HepG2 (cell line): ENCODE results near the gene GCLM. TPM values are rescaled to one million over a fixed set of nuclear protein-coding genes. Genes with fewer than 3 reads are reported as not detected.

Experiments used
- ADNP ChIP-seq: sonication (generic); formaldehyde crosslinking; IDR thresholded peaks from 2 replicates; pipeline ENCODE4 v1.4.0; 2020; ENCODE audit warnings: missing genetic modification reagents
- ASH2L ChIP-seq: fragments of 300-600, 200-600 bp; sonication (generic); IDR thresholded peaks from 2 replicates; pipeline ENCODE4 v1.7.0; 2017; ENCODE audit warnings: low read depth, mild to moderate bottlenecking, moderate library complexity, mixed read lengths, low read length; ENCODE audit not compliant: insufficient read length
- CAMTA2 ChIP-seq: sonication (generic); formaldehyde crosslinking; IDR thresholded peaks from 2 replicates; pipeline ENCODE4 v1.4.0; 2020; ENCODE audit warnings: mild to moderate bottlenecking, missing genetic modification reagents, borderline replicate concordance
- DR1 ChIP-seq: sonication (generic); formaldehyde crosslinking; IDR thresholded peaks from 2 replicates; pipeline ENCODE4 v1.8.0; 2021; ENCODE audit warnings: mild to moderate bottlenecking, missing genetic modification reagents, inconsistent platforms
- GFI1 ChIP-seq: sonication (generic); formaldehyde crosslinking; IDR thresholded peaks from 2 replicates; pipeline ENCODE4 v1.5.0; 2020; ENCODE audit warnings: missing genetic modification reagents, mild to moderate bottlenecking, borderline replicate concordance
- KDM5A ChIP-seq: fragments of 200-600 bp; sonication (generic); IDR thresholded peaks from 2 replicates; pipeline ENCODE4 v1.7.0; 2018; ENCODE audit warnings: antibody characterized with exemption, mild to moderate bottlenecking, low read length, borderline replicate concordance
- KLF12 ChIP-seq: sonication (generic); formaldehyde crosslinking; IDR thresholded peaks from 2 replicates; pipeline ENCODE4 v1.4.0; 2020; ENCODE audit warnings: missing genetic modification reagents, borderline replicate concordance
- MAF1 ChIP-seq: sonication (generic); formaldehyde crosslinking; IDR thresholded peaks from 2 replicates; pipeline ENCODE4 v1.5.0; 2020; ENCODE audit warnings: missing genetic modification reagents, borderline replicate concordance
- MAZ ChIP-seq, 2 experiments: sonication (generic) in 1 of 2; formaldehyde crosslinking in 1 of 2; IDR thresholded peaks; 2 replicates each; pipeline versions ENCODE4 v1.5.0 to v1.6.1; 2012 to 2020; ENCODE audit warnings: low read depth in 2 of 2, mild to moderate bottlenecking in 2 of 2, borderline replicate concordance in 1 of 2, improper control_type of control experiment in 1 of 2, low read length in 1 of 2, missing genetic modification reagents in 1 of 2, moderate library complexity in 1 of 2
- MEIS2 ChIP-seq: sonication (generic); formaldehyde crosslinking; IDR thresholded peaks from 2 replicates; pipeline ENCODE4 v1.9.0; 2021; ENCODE audit warnings: mild to moderate bottlenecking, missing genetic modification reagents
- NFE2L1 ChIP-seq: sonication (generic); formaldehyde crosslinking; IDR thresholded peaks from 2 replicates; pipeline ENCODE4 v1.4.0; 2020; ENCODE audit warnings: missing genetic modification reagents, mild to moderate bottlenecking, borderline replicate concordance
- PHF21A ChIP-seq: sonication (generic); formaldehyde crosslinking; IDR thresholded peaks from 2 replicates; pipeline ENCODE4 v1.5.0; 2020; ENCODE audit warnings: mild to moderate bottlenecking, missing genetic modification reagents
- RFX5 ChIP-seq: IDR thresholded peaks from 2 replicates; pipeline ENCODE4 v1.6.1; 2011; ENCODE audit warnings: low read depth, low read length, improper control_type of control experiment
- TBX3 ChIP-seq: fragments of 450-650 bp; IDR thresholded peaks from 2 replicates; pipeline ENCODE4 v1.6.1; 2017; ENCODE audit warnings: antibody characterized with exemption, mild to moderate bottlenecking, inconsistent platforms, borderline replicate concordance
- ZBTB7B ChIP-seq: sonication (generic); formaldehyde crosslinking; IDR thresholded peaks from 2 replicates; pipeline ENCODE4 v1.4.0; 2020; ENCODE audit warnings: missing genetic modification reagents
- ZNF275 ChIP-seq: sonication (generic); formaldehyde crosslinking; IDR thresholded peaks from 2 replicates; pipeline ENCODE4 v1.8.0; 2022; ENCODE audit warnings: missing genetic modification reagents, mild to moderate bottlenecking, inconsistent platforms, borderline replicate concordance
- ZNF446 ChIP-seq: sonication (generic); formaldehyde crosslinking; IDR thresholded peaks from 2 replicates; pipeline ENCODE4 v1.5.0; 2020; ENCODE audit warnings: mild to moderate bottlenecking, missing genetic modification reagents
- ZNF607 ChIP-seq: sonication (generic); formaldehyde crosslinking; IDR thresholded peaks from 2 replicates; pipeline ENCODE4 v1.5.1; 2020; ENCODE audit warnings: missing genetic modification reagents, mild to moderate bottlenecking, borderline replicate concordance
- ZNF761 ChIP-seq: sonication (generic); formaldehyde crosslinking; conservative IDR thresholded peaks from 2 replicates; pipeline ENCODE4 v1.4.0; 2020; ENCODE audit warnings: mild to moderate bottlenecking, missing genetic modification reagents
- ZNF766 ChIP-seq: sonication (generic); formaldehyde crosslinking; IDR thresholded peaks from 2 replicates; pipeline ENCODE4 v1.5.0; 2020; ENCODE audit warnings: missing genetic modification reagents, borderline replicate concordance
- ZNF781 ChIP-seq: sonication (generic); formaldehyde crosslinking; IDR thresholded peaks from 2 replicates; pipeline ENCODE4 v1.5.1; 2020; ENCODE audit warnings: borderline replicate concordance, mild to moderate bottlenecking, missing genetic modification reagents; ENCODE audit errors: not compliant biosample characterization
- ZSCAN30 ChIP-seq: sonication (generic); formaldehyde crosslinking; IDR thresholded peaks from 2 replicates; pipeline ENCODE4 v1.5.0; 2020; ENCODE audit warnings: mild to moderate bottlenecking, missing genetic modification reagents
- polyA plus RNA-seq, 8 experiments: library from polyadenylated mRNA; depleted of rRNA in 3 of 8; stranded (reverse) in 7 of 8; unstranded in 1 of 8; fragments of >200 nt; fragmentation: Illumina TruSeq in 4 of 8; extraction: Trizol in 4 of 8; gene quantifications; 2 replicates each; pipeline versions ENCODE4 v1.2.1 to v1.2.3, GENCODE V29; 2011 to 2016; ENCODE audit warnings: low read depth in 4 of 8, missing spikeins in 1 of 8, mixed read lengths in 1 of 8; ENCODE audit not compliant: insufficient read depth in 1 of 8
- total RNA-seq, 5 experiments: library from RNA; depleted of rRNA; stranded (reverse); fragments of >200 nt; fragmentation: Illumina TruSeq; extraction: Trizol; gene quantifications; 2 replicates each; pipeline ENCODE4 v1.2.3, GENCODE V29; 2016; ENCODE audit warnings: low read depth in 1 of 5
- TF ChIP-seq, protein P1 (sequence below): fragments of 450-650 bp; IDR thresholded peaks from 2 replicates; pipeline ENCODE4 v1.6.1; 2017; ENCODE audit warnings: mild to moderate bottlenecking
- TF ChIP-seq, protein P2 (sequence below): sonication (generic); formaldehyde crosslinking; IDR thresholded peaks from 2 replicates; pipeline ENCODE4 v1.8.1; 2023; ENCODE audit warnings: mild to moderate bottlenecking, moderate library complexity, missing genetic modification reagents

The GCLM gene
- total and polyA plus RNA-seq, 2 of the 13 experiments (the other 11 are each of a cell fraction or from before 2014, with no cell fraction given), result 8.7 to 29.9 TPM

GRCh38 chr1:93846206-93846991, 62.8 kb downstream of the GCLM start (continued):
- TF ChIP-seq ZNF607 (CRISPR knock-in tag) (0 out of 2 replicates have a peak, but pooled peaks have one; percentile 19), MEIS2 (CRISPR knock-in tag) (no peak; the same call in 1 of the 2 replicates), ZBTB7B (CRISPR knock-in tag) (peak; percentile 79; the same call in 1 of the 2 replicates), RFX5 (no peak), ZNF761 (CRISPR knock-in tag) (0 out of 2 replicates have a peak, but pooled peaks have one; percentile 18), ZNF446 (CRISPR knock-in tag) (no peak), ADNP (no peak), DR1 (0 out of 2 replicates have a peak, but pooled peaks have one; percentile 25), ZNF781 (no peak), ASH2L (peak; percentile 86), PHF21A (CRISPR knock-in tag) (peak; percentile 67), CAMTA2 (CRISPR knock-in tag) (no peak), KLF12 (CRISPR knock-in tag) (peak; percentile 40; the same call in 1 of the 2 replicates), KDM5A (0 out of 2 replicates have a peak, but pooled peaks have one; percentile 15), ZNF275 (CRISPR knock-in tag) (no peak), ZNF766 (peak; percentile 75), GFI1 (CRISPR knock-in tag) (no peak), MAZ (IDR thresholded peaks at IDR 0.05; ENCODE audit: borderline replicate concordance, low read depth, low read length) (no peak; the same call in 1 of the 2 replicates), MAZ (CRISPR knock-in tag; IDR thresholded peaks at IDR 0.05; ENCODE audit: low read depth) (no peak), TBX3 (no peak), NFE2L1 (no peak), MAF1 (CRISPR knock-in tag) (no peak), ZSCAN30 (CRISPR knock-in tag) (no peak)
- TF ChIP-seq, protein P1, sequence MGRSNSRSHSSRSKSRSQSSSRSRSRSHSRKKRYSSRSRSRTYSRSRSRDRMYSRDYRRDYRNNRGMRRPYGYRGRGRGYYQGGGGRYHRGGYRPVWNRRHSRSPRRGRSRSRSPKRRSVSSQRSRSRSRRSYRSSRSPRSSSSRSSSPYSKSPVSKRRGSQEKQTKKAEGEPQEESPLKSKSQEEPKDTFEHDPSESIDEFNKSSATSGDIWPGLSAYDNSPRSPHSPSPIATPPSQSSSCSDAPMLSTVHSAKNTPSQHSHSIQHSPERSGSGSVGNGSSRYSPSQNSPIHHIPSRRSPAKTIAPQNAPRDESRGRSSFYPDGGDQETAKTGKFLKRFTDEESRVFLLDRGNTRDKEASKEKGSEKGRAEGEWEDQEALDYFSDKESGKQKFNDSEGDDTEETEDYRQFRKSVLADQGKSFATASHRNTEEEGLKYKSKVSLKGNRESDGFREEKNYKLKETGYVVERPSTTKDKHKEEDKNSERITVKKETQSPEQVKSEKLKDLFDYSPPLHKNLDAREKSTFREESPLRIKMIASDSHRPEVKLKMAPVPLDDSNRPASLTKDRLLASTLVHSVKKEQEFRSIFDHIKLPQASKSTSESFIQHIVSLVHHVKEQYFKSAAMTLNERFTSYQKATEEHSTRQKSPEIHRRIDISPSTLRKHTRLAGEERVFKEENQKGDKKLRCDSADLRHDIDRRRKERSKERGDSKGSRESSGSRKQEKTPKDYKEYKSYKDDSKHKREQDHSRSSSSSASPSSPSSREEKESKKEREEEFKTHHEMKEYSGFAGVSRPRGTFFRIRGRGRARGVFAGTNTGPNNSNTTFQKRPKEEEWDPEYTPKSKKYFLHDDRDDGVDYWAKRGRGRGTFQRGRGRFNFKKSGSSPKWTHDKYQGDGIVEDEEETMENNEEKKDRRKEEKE, result no peak
- TF ChIP-seq, protein P2, sequence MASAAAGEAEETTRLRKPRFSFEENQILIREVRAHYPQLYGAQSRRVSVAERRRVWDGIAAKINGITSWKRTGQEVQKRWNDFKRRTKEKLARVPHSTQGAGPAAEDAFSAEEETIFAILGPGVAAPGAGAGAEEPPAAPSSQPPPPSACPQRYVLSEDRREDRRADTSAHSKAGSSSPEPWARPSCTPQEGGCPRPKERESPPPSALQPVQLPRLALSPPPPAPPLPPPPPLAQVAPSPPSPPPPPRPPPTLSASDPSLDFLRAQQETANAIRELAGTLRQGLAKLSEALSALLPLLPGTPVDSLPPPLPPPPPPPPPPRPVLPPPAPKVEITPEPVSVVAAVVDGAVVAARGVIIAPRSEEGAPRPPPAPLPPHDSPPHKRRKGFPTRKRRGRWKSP (CRISPR knock-in tag), result 0 out of 2 replicates have a peak, but pooled peaks have one; percentile 57
